Measurements from ENCODE around the gene B4GALNT1.
"Not testable (repeated sequence)": the region's sequence is repeated elsewhere in the genome, so short reads cannot be mapped to it uniquely, and the experiment has no call there.

Gene B4GALNT1

GRCh38 chr12:57637364-57637763, 4.4 kb upstream of the B4GALNT1 start:
- DNase-seq (ENCODE audit: low spot score): no peak

DNA sequence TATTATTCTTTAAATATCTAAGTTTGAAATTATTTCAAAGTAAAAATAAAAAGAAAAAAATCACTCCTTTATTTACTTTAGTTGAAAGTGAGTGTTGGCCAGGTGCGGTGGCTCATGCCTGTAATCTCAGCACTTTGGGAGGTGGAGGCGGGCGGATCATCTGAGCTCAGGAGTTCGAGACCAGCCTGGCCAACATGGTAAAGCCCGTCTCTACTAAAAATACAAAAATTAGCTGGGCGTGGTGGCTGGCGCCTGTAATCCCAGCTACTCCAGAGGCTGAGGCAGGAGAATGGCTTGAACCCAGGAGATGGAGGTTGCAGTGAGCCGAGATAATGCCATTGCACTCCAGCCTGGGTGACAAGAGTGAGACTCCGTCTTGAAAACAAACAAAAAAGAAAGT, 3.7 kb upstream of the B4GALNT1 start:
- not testable (repeated sequence) for DNase-seq (ENCODE audit: low spot score)

DNA sequence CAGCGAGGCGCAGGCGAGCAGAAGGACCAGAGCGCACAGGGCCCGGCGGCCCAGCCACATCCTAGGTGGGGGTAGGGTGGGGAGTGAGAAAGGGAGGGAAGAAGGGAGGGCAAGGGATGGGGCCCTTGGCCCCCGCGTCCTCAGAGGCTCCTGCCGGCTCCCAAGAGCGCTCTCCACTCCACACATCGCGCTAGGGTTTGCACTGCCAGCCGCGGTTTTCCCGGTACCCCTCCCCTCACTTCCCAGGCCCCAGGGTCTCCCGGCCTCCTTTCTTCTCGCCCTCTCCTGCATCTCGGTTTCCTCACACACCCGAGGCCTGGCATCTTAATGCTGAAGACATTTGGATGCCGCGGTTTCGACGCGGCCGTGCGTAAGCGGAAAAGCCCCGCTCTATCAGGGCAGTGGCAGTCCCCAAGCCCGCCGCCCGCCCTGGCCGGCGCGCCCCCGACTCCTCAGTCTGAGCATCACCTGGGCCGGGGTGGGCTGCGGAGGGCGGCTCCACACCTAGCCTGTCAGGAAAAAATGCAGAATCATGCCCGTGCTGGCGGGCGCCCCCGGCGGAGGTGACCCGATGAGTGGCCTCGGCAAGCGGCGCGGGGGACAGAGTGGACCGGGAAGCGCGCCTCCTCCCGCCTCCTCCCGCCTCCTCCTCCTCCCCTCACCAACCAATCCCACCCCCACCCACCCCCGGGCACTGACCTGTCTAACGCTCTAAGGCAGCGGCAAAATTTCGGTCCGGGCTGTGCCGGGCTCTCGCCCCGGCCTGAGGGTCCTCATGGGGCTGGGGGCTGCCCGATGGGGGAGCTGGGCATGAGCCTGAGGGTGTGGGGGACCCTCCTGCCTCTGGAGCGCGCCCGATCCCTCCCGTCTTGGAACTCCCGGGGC, 686 bp downstream of the B4GALNT1 start:
- peak; percentile 69 for DNase-seq (ENCODE audit: low spot score)

DNA sequence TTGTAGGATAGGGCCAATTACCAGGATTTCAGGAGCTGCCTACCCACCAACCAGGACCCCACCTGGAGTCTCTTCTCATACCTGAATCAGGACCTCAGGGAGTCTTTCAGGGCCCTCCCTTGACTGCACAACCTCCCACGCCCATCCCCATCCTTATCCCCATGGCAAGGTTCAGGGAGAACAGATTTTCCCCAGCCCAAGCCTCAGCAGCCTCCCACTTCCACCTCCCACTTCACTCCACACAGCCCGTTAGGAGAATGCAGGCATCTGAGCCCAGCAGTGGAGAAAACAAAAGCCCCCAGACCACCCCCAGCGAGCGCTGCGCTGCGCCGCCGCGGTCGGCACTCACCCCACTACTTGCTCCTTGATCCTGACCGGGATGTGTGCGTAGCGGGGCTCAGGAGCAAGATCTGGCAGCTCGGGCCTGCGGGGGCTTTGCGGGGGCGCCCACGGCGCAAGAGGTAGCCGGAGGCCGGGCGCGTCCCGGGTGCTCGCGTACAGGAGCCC, 1.4 kb downstream of the B4GALNT1 start:
- peak; percentile 9 for DNase-seq (ENCODE audit: low spot score)

GRCh38 chr12:57630891-57631433, 2.0 kb downstream of the B4GALNT1 start:
- peak; percentile 12 for DNase-seq (ENCODE audit: low spot score)

DNA sequence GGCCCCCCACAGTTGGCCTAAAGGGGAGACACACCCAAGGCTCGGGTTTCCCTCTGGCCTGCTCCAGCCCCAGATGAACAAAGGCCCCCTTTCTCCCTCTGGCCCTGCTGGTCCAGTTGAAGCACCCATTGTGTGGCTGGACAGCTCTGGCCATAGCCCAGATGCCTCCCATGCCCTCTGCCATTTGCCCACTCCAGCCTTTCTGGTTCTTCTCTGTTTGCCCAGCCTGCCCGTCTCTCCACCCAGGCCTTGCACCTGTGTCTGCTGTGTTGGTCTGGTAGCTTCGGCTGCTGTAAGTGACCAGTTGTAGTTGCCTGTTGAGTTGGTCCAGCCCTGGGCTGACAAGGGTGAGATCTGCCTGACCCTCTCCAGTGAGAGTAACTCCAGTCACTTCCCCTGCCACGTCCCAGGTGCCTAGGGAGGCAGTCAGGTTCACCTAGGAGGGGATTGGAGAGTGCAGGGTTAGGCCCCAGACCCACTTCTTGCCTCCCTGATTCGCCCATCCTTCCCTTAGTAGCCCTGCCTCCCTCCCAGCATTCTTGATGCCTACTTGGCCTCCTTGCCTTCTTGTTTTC, 3.0 kb downstream of the B4GALNT1 start:
- DNase-seq (ENCODE audit: low spot score): peak; percentile 4

DNA sequence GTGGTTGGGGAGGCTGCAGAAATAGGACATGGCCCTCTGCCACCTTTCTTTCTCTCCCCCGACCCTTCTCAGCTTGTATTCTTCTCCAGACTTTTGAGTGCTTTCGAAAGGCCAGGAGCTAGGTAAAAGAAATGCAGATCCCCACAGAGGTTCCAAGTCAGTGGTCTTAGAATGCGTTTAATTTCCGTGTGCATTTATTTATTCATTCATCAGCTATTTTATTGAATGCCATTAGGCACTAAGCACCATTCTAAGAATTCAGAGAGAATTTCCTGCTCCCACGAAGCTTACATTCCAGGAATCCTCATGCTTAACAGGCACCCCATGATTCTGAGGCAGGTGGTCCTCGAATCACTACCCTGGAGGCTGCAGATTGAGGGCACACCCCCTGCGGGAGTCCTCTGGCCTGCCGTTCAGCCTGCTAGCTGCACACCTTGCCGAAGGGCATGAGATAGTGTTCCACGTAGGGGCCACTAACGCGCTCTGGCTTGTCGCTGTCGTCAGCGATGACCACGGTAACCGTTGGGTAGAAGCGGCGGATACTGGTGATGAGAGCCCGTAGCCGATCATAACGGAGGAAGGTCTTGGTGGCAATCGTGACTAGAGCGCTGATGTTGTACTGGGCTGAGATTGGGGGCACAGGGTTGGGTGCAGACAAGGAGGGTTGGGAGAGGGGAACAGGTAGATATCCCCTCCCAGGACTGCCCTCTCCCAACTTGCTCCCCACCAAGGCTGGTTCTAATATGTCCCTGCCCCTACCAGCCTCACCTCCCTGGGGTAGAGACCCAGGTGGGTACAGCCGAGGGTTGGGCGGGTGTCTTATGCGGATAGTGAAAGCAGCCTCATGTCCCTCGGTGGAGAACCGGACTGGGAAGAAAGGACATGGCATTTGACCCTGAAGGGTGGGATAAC, 4.5 kb downstream of the B4GALNT1 start:
- peak; percentile 9 for DNase-seq (ENCODE audit: low spot score)

DNA sequence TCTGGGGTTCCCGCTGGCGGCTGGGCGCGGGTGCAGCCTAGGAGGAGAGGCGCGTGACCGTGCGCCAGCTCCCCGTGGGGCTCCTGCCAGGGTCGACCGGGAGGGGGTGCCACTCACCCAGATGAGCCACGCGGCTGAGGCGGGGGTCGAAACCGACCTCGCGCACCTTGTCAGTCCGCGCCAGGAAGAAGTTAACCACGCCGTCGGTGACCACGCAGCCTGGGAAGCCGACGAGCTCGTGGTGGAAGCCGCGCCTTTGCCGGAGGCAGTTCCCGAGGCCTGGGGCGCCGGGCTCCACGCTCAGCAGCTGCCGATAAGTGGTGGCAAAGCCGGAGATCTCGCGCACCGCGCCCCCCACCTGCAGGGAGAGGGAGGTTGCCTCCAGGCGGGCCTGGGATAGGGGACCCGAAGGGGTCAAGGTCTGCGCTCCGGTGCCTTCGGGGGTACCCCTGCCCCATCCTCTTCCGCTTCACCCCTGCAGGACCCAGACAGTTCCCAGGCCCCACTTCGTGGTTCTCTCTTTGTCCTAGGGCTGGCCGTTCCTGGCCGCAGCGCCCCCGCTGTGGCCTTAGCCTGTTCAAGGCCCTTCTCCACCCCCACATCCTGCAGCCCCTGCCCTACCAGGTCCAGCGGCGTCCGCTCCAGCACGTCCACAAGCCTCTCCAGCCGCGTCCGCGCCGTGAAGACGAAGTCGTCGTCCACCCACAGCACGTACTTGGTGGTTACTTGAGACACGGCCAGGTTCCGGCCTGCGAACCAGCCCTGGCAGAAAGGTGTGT, 5.3 kb downstream of the B4GALNT1 start:
- DNase-seq (ENCODE audit: low spot score): no peak

DNA sequence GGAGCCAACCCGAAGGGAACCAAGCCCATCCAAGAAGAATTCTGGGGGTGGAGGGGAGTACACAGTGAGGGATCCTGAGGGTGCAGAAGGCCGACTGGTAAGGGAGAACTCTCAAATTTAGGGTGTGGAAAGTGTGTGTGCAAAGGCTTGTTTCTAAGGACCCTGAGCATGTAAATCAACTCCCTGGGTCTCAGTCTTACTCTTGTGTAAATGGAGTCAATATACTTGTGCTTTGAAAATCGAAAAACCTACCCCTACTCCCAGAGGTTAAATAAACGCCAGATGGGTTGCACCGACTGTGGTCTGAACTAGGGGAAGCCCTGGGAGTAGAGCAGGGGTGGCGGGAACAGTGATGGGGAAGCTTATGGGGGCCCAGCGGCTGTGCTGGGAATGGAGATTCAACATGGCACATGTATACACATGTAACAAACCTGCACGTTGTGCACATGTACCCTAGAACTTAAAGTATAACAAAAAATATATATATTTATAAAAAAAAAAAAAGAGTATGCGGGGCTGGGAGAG, 6.0 kb downstream of the B4GALNT1 start:
- DNase-seq (ENCODE audit: low spot score): no peak

DNA sequence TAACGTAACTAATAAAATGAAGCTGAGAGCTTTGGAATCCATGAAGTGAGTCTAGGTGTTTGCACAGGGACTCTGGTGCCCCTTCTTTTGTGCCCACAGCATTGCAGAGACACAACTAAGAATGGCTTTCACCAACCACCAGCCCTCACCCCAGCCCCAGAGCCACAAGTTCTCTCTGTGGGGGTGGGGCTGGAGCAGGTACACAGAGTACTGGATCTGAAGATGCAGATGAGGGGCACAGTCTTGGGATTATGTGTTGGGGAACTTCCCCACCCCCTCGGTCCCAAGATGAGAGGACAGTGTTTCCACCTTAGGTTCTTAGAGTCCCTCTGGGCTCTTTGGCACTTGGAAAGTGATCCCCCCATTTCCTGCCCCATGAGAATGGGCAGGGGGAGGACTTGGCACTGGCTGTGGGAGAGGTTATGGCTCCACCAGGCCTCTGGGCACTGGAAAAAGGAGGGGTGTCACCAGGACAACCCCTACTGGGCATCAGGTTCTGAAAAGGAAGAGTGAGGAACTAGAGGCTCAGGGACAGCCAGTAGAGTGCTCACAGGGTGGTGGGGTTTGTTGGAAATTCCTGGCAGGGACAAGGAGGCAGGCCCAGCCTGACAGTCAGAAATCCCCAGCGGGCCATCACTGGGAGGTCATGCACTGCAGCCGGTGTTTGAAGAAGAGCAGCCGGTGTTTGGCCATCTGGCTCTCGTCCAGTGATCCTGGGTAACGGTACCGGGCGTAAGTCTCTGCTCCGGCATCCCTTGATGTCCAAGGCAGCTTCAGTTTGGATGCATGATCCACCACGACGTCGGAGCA, 6.7 kb downstream of the B4GALNT1 start:
- DNase-seq (ENCODE audit: low spot score): no peak

- DNase-seq (ENCODE audit: low spot score): peak; percentile 11
Measured at GRCh38 chr12:57625261-57626032, 7.6 kb downstream of the B4GALNT1 start.

DNA sequence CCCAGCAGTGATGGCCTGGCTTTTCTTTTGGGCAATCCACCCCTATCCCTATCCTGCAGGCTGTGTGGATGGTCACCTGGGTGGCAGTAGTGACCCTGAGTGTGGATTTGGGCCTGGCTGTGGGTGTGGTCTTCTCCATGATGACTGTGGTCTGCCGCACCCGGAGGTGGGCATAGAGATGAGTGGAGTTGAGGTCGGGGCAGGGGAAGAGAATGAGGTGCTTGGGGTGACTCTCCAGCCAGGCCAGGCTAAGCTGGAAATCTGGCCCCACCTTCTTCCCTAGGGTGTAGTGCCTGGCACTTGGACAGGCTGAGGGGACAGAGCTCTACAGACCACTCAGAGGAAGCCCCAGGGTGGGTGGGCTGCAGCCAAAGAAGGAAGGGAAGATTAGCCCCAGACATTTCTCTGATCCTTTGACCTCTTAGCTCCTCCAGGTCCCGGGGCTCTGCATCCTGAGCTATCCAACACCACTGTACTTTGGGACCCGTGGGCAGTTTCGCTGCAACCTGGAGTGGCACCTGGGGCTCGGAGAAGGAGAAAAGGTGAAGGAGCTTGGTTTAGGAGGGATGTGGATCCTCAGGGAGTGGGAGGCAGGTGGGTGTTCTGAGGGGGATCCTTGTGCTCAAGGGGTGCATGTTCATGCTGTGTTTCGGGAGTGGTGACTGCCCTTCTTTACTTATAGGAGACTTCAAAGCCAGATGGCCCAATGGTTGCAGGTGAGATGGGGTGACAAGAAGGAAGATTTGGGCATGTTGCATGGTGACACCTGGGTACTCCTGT, 8.4 kb downstream of the B4GALNT1 start:
- DNase-seq (ENCODE audit: low spot score): no peak

DNA sequence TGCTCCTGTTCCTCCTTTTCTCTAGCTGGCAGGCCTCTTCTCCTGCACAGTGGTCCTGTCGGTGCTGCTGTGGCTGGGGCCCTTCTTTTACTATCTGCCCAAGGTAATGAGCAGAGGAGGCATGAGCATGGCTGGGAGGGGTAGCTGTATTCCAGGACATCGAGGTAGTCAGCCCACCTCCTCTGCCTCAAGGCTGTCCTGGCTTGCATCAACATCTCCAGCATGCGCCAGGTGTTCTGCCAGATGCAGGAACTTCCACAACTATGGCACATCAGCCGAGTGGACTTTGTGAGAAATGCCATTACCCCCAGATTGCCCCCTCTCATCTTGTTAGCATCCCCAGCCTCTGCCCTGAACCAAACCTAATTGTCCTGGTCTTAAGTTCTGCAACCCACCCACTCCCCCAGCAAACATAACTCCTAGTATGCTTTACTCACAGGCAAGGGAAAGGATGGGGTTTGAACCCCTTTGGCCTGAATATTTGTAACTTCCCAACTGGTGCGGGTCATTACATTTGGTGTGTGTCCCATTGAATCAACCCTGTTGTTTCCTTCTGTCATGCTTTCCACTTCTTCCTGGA, 9.1 kb downstream of the B4GALNT1 start:
- DNase-seq (ENCODE audit: low spot score): no peak

DNA sequence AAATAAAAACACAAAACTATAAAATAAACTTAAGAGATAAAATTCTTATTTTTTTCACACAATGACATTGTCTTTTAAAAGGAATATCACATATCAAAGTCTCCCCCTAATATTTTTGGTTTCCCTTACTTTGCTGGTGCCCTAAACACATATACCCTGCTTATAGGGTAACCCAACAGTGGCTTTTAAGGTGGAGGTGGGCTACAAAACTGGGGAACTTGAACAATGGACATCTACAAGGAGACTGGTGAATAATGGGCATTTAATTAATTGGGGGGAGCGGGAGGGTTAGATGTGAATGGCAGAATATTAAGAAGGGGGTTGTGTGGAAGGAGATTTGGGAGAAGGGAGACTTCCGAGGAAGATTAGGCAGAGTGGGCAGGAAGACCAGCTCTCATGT, 9.6 kb downstream of the B4GALNT1 start:
- no peak for DNase-seq (ENCODE audit: low spot score)

DNA sequence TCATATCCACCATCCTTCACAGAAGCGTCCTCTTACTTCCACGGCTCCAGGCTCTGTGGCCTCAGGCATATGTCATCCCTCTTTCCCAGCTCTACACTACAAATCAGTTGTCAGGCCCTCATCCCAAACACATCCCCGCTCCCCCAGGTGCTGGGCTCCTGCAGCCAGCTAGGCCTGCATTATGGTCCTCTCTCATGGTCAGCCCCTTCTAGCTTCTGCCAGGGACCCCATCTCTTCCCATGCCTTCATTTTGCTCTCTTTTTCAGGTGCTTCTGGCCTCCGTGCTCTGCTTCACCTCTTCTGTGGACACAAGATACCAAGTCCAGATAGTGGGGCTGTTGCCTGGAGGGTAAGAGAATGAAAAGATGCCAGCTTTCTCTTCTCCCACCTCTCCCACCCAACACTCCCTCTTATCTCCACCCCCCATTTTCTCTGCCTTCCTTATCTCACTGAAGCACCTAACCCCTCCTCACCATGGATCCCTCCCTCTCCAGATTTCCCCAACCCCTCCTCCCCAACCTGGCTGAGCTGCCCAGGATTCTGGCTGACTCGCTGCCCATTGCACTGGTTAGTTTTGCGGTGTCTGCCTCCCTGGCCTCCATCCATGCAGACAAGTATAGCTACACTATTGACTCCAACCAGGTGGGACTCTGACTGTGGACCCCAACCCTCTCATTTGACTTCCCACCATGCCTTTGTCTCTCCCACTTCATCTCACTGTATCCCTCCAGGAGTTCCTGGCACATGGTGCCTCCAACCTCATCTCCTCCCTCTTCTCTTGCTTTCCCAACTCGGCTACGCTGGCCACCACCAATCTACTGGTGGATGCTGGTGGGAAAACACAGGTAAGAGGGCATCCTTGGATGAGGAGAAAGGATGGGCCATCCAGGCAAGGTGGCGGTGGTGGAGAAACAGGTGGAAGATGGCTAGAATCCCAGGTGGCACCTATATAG, 10.4 kb downstream of the B4GALNT1 start:
- DNase-seq (ENCODE audit: low spot score): no peak

DNA sequence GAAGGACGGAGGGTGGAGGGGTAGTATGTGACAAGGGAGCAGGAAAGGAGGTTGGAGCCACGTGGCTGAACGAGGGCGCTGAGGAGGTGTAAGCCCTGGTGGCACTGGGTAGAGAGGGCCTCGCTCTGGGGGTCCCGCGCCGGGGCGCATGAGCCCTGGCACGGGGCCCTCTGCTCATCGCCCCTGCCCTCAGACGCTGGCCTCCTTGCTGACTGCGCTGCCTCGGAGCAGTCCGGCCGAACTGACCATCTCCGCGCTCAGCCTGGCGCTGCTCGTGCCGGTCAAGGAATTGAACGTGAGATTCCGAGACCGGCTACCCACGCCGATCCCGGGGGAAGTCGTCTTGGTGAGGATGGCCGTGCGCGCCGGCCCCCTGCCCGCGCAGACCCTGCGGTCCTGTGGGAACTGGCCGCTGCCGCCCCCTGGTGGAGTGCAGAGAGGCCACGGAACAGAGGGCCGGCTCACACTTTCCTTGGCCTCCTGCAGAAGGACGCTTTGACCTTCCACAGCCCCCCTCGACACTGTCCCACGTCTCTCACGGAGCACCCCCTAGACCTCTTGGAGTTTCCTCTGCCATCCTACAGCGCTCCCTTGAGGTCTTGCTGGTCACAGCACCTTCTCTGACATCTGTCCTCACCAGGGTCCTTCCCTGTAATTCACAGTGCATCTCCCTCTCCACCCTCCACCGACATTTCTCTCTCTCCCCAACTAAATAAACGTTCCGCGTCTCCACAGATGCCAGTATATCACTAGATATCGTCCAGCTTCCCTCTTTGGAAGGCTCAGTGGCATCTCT, 11.3 kb downstream of the B4GALNT1 start:
- peak; percentile 95 for DNase-seq (ENCODE audit: low spot score)
